GM21528 (cell line): ENCODE measurements around the gene RFWD3.
A peak's percentile ranks its signal among the peaks of the same experiment; 100 is the strongest.

Source experiments
- ATAC-seq: cut with Tn5 transposase; IDR thresholded peaks from one replicate; pipeline ENCODE4 v1.9.1; 2021; ENCODE audit warnings: mild to moderate bottlenecking, moderate library complexity; ENCODE audit not compliant: unreplicated experiment, low FRiP score

Gene RFWD3, protein sequence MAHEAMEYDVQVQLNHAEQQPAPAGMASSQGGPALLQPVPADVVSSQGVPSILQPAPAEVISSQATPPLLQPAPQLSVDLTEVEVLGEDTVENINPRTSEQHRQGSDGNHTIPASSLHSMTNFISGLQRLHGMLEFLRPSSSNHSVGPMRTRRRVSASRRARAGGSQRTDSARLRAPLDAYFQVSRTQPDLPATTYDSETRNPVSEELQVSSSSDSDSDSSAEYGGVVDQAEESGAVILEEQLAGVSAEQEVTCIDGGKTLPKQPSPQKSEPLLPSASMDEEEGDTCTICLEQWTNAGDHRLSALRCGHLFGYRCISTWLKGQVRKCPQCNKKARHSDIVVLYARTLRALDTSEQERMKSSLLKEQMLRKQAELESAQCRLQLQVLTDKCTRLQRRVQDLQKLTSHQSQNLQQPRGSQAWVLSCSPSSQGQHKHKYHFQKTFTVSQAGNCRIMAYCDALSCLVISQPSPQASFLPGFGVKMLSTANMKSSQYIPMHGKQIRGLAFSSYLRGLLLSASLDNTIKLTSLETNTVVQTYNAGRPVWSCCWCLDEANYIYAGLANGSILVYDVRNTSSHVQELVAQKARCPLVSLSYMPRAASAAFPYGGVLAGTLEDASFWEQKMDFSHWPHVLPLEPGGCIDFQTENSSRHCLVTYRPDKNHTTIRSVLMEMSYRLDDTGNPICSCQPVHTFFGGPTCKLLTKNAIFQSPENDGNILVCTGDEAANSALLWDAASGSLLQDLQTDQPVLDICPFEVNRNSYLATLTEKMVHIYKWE

GRCh38 chr16:74666425-74667254, at the start of gene RFWD3:
RFWD3 (minus strand) TSS chr16:74666877; CDS start chr16:74661449, 5,428 bp downstream.
- ATAC-seq, result peak; percentile 100

- no peak for ATAC-seq
These were observed 49.7 kb upstream of the RFWD3 start for GRCh38 chr16:74716355-74716754.

GRCh38 chr16:74713876-74714275, 47.2 kb upstream of the RFWD3 start:
- no peak for ATAC-seq

DNA sequence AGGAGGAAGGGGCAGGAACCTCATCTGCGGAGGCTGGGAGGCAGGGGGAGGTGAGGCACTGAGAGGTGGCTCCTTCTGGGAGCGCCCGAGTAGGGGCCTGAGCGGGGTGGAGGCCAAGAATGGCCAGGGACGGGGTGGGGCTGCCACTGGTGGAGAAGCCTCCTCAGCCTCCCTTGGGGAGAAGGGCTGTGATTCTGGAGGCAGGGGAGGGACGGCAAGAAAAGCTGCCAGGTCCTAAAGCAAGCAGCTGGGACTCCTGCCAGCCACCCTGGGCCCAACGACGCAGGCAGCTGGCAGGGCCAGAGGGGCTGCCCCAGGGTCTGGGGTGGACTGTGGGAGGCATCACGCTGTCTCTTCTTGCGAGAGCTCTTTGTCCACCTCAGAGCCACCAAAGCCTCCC, 46.6 kb upstream of the RFWD3 start:
- ATAC-seq, result no peak

- ATAC-seq, result no peak
These were observed 45.3 kb upstream of the RFWD3 start for GRCh38 chr16:74711938-74712337.

DNA sequence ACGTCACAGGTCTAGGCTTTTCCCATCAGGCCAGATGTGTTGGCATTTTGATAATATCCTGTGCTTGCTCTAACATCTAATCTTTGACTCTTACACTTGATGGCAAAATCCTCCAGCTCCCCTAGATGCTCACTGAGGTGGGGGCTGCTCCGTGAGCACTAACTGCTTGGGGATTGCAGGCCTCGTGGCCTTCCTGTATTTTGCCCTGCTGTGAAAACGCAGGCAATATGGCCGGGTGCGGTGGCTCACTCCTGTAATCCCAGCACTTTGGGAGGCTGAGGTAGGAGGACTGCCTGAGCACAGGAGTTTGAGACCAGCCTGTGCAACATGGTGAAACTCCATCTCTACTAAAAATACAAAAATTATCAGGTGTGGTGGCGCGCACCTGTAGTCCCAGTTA, 43.7 kb upstream of the RFWD3 start:
- ATAC-seq, result no peak

DNA sequence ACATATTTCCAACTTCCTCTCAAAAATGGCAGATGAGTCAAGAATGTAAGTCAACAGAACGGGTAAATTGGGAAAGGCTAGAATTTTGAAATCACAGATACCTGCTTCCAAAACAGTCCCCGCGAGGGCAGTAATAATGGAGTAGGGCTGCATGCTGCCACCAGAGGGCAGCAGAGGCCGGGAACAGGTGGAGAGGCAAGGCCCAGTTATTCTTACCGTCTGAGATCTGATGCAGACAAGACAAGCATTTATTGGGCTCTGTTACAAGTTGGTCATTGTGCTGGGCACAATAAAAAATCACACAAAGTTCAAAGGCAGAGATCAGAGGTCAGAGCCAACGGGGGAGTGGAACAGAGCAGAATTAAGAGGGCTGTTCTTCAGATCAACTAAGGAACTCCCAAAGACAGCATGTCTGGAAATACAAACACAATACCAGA, 42.8 kb upstream of the RFWD3 start:
- ATAC-seq, result peak; percentile 75

DNA sequence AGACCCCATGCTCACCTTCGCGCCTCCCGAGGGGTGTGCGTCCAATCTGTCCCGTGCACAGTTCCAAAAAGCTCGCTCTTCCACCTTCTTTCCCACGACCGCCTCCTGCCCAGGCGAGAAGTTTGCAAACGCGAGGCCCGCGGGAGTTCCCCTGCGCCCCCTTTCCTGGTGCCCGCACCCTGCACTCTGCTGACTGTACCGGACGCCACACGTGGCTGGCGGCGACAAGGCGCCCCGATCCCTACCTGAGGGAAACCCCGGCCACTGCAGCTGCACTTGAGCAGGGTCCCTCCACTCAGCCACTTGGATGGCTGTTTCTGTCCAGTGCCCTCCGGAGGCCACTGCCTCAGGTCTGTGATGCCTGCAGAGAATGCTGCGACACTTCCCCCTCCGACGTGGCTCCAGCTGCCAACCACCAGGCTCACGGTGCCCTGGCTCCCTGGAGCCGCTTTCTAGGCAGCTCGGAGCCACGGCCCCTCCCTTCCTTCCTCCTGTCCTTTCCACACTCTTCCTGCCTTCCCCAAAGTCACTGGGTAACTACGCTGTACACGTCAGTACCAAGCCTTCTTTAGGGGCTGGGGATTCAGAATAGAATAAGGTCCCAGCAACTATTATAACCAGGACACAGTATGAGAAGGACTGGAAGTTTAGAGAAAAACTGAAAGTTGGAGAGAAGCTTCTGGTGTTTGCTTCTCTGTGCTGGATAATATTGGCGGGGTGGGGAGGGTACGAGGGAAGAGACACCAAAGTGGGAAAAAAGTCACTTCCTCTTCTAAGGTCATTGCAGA, 34.0 kb upstream of the RFWD3 start, which contains the start of gene MLKL:
TSS of gene MLKL (minus strand) at position 425 of the 788 bp plus-strand sequence. CDS start 5,105 bp downstream, outside the sequence.
- ATAC-seq, result peak; percentile 40

DNA sequence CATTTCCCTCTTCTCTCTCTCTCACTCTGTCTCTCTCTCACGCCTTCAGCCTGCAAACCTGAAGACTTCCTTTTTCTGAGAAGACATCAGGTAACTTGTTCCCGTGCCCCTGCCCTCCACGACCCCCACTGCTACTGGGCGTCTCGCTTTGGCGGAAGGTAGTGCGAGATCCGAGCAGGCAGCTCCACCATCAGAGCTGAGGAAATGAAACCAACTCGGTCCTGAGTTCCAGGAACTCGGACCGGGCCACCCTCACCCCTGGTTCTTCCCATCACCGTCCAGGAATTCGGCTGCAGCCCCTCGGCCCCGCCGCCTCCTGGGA, 33.4 kb upstream of the RFWD3 start:
- peak; percentile 32 for ATAC-seq

DNA sequence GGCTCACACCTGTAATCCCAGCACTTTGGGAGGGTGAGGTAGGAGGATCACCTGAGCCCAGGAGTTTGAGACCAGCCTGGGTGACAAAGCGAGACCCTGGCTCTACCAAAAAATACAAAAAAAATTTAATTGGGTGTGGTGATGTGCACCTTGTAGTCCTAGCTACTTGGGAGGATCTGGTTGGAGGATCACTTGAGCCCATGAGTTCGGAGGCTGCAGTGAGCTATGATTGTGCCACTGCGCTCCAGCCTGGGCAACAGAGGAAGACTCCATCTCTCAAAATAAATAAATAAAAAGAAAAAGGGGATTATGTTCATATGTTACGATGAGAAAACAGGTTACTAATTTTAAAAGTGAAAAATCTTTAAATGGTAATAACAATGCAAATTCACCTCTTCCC, 33.0 kb upstream of the RFWD3 start:
- no peak for ATAC-seq

GRCh38 chr16:74698222-74698621, 31.5 kb upstream of the RFWD3 start:
- ATAC-seq, result no peak

GRCh38 chr16:74695450-74696422, 29.1 kb upstream of the RFWD3 start:
- ATAC-seq, result peak; percentile 67

DNA sequence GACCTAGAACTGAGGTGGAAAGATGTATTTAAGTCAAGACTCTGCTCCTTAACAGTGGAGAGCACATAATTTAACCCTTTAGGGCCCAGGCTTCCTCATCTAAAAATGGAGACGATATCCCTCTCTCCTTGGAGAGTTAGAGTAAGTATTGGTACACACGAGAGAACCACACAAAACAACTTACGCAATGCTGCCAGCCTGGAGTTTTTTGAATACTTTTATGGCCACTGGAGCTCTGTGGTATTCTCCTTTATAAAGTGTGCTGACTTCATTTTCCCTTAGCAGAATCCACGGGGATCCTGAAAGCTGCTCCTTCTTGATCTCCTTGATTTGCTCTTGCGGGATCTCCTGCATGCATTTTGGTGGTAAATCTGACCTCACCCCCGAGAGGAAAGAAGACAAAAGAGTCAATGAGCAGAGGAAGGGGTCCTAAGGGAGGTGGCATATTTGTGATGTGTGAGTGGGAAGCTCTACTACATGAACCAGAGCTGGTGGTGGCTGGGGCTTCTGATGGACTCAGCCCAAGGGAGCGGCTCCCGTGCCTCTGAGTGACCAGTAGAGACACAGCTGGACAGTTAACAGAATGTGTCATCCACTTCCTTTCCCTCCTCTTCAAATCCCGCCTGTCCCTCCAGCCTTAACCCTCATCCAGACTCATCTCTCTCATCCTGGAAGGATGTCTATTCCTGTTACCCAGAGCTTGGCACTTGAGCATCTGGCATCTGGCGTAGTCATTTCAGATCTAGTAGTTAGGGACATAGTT, 24.6 kb upstream of the RFWD3 start:
- ATAC-seq, result no peak

GRCh38 chr16:74682556-74682955, 15.9 kb upstream of the RFWD3 start:
- ATAC-seq, result no peak

GRCh38 chr16:74680681-74681080, 14.0 kb upstream of the RFWD3 start:
- ATAC-seq, result no peak

DNA sequence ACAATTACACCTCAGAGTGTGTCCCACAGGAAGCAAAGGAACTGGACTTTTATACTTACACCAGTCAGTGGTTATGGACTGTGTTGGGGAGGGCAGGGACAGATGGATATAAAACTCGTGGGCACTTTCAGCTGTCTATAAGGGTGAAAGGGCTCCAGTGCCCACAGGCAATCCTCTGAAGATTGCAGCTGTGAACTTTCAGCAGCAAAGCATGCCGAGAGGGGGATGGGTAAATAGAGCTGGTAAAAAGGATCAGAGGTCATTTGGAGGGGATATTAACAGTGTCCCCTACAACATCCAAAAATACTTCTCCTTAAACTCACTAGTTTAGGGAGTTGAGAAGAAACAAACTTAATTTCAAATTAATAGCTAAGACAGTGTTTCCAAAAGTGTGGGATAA, 13.3 kb upstream of the RFWD3 start:
- no peak for ATAC-seq

- no peak for ATAC-seq
These were observed 11.2 kb upstream of the RFWD3 start for GRCh38 chr16:74677868-74678267.

DNA sequence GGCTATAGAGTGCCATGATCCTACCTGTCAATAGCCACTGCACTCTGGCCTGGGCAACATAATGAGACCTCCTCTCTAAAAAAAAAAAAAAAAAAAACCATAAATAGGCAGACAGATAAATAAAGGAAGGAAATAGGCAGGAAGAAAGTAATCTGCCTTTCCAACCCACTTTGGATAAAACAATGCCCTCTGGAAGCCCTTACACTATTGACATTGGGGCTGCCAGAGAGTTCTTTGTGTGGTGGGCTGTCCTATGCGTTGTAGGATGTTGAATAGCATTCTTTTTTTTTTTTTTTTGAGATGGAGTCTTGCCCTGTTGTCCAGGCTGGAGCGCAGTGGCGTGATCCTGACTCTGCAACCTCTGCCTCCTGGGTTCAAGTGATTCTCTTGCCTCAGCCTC, 7.2 kb upstream of the RFWD3 start:
- no peak for ATAC-seq
